Measurements from ENCODE around the gene ACSS2.

DNA sequence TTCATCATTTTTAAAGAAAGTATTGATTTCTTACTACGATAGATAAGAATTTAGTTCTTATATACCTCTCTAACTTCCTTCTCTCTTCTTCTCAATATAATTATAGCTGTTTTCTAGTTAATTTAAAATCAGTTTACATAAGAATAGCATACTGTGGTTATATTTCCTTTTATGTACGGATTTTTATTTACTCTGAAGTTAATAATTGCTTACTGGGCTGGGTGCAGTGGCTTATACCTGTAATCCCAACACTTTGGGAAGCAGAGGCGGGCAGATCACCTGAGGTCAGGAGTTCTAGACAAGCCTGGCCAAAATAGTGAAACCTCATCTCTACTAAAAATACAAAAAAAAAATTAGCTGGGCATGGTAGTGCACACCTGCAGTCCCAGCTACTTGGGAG lies 9.7 kb downstream of the ACSS2 start:
- no peak for TF ChIP-seq RNF2 (IDR thresholded peaks at IDR 0.05; ENCODE audit: borderline replicate concordance, low read depth)
- TF ChIP-seq ZFP36 (IDR thresholded peaks at IDR 0.05; ENCODE audit: borderline replicate concordance, partially characterized antibody), result no peak
- no peak for TF ChIP-seq CTCF (IDR thresholded peaks at IDR 0.05)
- TF ChIP-seq ELK1 (IDR thresholded peaks at IDR 0.05; ENCODE audit: low read depth, low read length), result no peak
- no peak for TF ChIP-seq BCL3 (IDR thresholded peaks at IDR 0.05)
- TF ChIP-seq FOXS1 (CRISPR knock-in tag; IDR thresholded peaks at IDR 0.05), result no peak
- TF ChIP-seq JUN (IDR thresholded peaks at IDR 0.05), result no peak
